ENCODE measurements around the gene PID1.

GRCh38 chr2:229154381-229154780, 116.7 kb downstream of the PID1 start:
- TF ChIP-seq CTCF (IDR thresholded peaks at IDR 0.05 in 8 of 11, conservative IDR thresholded peaks at IDR 0.05 in 3 of 11) (no peak), POLR2A (IDR thresholded peaks at IDR 0.05) (no peak), POLR2AphosphoS5 (IDR thresholded peaks at IDR 0.05) (no peak)
